GM19395 (cell line): ENCODE measurements around the gene SUFU.
"Not testable (repeated sequence)": the region's sequence is repeated elsewhere in the genome, so short reads cannot be mapped to it uniquely, and the experiment has no call there.

Experiments used
- ATAC-seq: cut with Tn5 transposase; IDR thresholded peaks from one replicate; pipeline ENCODE4 v1.9.1; 2021; ENCODE audit warnings: mild to moderate bottlenecking, moderate library complexity; ENCODE audit not compliant: unreplicated experiment

SUFU gene

DNA sequence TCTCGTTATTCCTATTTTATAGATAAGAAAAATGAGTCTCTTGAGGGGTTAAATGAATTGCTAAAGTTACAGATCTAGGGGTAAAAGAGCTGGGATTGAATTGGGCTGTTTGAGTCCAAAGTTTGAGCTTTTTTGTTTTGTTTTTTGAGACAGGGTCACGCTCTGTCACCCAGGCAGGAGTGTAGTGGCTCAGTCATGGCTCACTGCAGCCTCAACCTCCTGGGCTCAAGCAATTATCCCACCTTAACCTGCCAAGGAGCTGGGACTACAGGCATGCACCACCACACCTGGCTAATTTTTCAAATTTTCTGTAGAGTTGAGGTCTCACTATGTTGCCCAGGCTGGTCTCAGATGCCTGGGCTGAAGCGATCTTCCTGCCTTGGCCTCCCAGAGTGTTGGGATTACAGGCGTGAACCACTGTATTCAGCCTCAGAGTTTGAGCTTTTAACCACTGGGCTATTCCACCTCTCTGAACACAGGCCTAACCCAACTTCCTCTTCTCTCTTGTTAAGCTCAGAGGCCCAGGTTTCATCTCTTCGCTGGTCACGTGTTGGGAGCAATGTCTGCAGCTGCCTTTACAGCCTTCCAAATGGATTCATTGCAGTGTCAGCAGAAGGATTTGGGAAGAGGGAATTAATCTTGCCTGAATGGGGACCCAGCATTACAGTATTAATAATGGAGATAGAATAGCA is 8.0 kb downstream of the SUFU start:
- peak; percentile 91 for ATAC-seq

DNA sequence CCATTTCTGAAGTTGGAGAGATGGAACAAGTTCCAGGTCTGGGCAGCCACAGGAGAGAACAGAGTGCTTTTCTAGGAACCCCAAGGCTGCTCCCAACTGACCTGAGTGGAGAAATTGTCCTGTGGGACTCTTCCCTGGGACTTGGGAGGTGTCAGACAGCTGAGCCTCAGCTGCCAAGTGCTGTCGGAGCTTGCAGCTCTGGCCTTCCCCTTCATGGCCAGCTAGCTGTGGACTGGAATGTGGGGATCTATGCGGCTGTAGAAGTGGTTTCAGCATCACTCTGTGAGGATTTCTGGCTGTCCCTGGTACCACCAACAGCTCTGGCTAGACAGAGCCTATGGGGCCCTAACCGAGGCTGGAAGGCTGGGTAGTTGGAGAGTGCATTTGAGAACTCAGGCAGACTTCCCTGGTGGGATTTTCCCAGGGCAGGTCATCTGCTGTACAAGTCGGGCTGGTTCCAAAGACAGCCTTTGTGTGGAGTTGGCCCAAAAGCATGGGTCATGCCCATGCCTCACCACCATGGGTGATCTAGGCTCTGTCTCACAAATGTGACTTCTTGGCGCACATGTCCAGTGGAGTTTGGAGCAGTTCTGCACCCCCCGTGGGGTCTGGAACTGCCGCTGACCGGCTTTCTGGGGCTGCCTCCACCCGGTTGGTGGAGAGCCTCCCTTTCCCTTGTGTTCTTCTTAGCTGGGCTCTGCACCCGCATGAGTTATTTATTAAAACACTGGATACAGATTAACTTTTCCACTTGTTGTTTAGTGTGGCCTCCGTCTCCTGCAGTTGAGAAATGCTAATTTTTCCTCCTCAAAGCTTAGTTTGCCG is 10.9 kb downstream of the SUFU start:
- ATAC-seq: no peak

DNA sequence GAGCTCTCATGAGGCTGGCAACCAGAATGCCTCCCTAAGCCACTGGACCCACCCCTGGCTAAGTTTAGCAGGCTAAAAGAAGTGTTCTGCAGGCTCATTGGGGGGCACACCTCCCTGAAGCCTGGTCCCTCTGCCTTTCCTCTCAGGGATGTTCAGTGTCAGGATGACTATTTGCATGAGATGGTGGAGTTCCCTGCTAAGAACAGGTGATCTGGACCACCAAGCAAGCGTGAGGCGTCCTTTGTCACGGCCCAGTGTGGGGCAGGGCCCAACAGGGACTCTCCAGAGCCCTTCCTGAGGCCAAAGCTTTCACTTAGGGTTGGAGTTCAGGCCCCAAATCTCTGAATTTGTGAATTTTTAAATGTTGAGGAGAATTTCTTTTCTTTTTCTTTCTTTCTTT is 12.0 kb downstream of the SUFU start:
- no peak for ATAC-seq

DNA sequence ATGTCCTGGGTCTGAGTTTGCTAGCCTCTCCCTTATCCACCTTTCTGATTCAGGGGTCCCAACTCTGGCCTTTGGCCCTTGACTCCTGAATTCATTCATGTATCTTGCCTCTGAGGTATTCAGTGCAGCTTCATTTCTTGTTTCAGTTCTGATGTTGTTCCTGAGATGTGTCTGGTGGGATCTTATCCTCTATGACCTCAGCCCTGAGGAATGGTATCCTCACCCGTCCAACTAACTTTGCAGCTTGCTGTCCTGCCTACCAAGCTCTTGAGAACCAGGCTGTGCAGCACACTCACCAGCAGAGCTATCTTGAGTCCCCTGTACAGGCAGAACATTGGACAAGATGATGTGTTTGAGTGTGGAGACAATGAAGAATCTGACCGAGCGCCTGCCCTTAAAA is 13.8 kb downstream of the SUFU start:
- ATAC-seq: no peak

DNA sequence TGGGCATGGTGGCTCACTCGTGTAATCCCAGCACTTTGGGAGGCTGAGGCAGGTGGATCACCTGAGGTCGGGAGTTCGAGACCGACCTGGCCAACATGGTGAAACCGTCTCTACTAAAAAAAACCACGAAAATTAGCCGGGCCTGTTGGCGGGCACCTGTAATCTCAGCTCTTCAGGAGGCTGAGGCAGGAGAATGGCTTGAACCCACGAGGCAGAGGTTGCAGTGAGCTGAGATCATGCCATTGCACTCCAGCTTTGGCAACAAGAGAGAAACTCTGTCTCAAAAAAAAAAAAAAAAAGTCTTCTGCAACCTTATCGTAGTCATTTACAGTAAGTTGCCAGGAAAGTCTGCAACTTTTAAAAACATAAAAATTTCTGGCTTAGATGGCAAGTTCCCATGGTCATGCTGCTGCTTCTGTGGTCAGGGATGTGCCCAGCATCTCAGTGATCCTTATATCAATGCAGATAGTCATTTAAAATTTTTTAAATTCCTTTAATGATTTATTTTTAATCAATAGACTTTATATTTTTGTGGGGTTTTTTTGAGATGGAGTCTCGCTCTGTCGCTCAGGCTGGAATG is 15.6 kb downstream of the SUFU start:
- ATAC-seq: no peak

DNA sequence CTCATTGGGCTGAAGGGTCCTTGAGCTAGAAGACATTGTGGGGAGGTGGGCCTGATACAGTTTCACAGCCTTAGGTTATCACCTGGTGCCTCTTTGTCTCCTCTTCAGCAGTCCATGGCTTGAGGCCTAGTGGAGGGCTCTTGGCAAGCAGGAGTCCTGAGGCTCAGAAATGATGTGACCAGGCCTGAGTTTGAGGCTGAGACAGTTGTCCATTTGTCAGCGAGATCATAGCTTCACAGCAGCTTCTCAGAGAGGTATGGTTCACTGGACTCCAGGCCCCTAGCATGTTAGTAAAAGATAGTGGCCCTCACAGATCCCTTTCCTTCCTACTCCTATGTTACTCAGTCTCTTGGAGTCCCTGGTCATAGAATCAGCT is 19.1 kb downstream of the SUFU start:
- no peak for ATAC-seq

DNA sequence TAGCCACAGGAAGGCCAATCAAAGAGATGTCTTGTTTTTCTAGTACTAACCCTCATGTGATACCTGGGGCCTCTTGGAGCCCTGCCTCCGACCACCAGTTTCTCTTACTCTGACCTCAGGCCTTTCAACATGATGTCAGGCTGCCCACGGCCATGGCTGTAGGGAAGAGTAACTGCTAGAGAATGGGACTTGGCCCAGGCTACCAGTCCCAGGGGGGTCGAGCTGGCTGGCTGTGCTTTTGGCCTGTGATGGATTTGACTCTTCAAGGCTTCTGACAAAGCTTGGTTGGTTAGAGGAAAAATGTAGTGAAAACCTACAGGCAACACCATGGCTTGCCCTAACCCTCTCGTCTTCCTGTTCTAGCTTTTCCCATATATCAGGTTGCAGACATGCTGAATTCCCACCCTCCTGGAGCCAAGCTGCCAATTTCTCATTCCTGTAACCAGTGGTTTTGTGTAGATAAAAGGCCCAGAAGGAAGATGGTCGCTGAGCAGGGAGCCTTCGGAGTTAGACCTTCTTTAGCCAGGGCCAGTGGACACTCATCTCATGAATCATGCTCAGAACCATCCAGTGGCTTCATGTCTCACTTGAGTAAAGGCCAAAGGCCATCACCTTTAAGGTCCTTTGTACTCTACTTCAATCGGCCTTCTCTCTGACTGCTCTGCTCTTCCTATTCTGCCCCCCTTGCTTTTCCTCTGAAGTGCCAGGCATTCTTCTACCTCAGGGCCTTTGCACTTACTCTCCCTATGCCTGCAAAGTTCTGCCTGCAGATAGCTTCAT is 19.7 kb downstream of the SUFU start:
- ATAC-seq: no peak

DNA sequence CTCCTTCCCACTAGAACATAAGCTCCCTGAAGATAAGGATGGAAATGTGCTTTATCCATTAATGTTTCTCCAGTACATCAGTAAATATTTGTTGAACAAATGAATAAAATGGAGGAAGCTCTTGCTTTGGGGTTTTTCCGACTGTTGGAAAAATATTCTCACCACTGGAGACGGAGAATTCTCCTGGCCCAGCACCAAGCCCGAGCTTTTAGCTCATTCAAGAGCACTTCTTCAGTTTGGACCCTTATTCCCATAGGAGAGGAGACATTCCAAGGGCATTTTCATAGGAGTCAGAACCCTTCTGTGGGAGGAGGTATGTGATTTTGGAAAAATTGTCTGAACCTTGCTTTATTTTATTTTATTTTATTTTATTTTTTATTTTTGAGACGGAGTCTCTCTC is 21.0 kb downstream of the SUFU start:
- no peak for ATAC-seq

DNA sequence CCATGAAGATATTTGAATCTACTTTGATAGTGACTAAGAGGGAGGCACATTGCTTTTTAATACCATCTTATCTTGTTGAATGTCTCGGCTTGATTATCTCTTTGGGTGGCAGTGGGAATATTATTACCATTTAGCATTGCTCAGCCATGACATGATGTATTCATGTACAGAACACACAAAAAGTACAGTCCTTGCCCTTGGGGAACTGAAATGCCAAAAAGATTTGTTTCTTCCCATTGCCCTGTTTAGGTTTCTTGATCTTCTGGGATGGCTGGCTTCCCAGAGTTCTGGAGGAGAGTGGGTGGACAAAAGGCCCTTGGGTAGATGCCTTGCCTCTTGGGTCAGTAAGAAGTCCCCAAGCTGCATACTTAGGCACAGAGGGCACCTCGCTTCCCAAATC is 23.8 kb downstream of the SUFU start:
- no peak for ATAC-seq

DNA sequence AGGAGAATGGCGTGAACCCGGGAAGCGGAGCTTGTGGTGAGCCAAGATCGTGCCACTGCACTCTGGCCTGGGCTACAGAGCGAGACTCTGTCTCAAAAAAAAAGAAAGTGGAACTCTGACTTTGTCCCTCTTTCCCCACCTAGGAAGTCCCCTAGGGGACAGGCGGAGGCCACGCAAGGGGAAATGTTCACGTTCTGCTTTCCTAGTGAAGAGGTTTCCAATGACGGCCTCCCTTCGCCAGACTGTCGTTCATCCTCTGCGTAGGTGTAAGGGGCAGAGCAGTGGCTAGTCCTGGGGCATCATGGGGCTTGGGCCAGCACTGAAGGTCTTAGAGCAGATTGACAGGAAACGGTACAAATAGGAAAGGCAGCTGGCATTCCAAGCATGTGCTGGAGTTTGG is 30.6 kb downstream of the SUFU start:
- ATAC-seq: no peak

DNA sequence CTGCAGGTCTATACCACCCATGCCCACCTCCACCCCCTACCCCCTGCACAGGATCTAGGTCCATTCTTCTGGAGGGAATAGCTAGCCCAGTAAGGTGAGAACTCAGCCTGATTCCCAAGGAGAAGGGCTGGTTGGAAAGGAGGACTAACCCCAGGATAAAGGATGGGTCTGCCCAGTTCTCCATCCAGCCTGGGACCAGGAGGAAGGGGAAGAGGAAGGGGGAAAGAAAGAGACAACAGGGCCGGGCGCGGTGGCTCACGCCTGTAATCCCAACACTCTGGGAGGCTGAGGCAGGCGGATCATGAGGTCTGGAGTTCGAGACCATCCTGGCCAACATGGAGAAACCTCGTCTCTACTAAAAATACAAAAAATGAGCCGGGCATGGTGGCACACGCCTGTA is 31.2 kb downstream of the SUFU start:
- ATAC-seq: not testable (repeated sequence)

DNA sequence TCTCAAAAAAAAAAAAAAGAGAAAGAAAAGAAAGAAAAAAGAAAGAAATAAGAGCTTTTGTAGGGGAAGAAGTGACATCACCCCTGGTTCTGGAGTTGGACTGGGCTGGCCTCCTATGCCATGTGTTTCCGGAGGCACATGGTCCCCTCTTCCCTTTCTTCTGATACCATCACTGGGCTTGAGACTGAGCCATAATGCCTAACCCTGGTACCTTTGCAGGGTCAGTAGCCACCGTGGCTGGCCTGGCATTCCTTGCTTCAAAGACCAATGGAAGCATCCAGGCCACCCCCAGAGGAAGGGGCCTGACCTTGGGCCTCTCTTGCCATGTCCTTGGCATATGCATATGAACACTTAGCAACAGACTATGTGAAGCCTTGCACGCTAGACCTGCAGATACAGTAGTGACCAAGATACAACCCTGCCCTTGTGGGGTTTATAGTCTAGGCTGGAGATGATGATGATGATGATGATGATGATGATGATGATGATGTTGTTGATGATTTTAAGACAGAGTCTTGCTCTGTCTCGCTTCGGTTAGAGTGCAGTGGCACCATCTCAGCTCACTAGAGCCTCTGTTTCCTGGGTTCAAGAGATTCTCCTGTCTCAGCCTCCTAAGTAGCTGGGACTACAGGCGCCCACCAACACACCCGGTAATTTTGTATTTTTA is 31.8 kb downstream of the SUFU start:
- no peak for ATAC-seq

DNA sequence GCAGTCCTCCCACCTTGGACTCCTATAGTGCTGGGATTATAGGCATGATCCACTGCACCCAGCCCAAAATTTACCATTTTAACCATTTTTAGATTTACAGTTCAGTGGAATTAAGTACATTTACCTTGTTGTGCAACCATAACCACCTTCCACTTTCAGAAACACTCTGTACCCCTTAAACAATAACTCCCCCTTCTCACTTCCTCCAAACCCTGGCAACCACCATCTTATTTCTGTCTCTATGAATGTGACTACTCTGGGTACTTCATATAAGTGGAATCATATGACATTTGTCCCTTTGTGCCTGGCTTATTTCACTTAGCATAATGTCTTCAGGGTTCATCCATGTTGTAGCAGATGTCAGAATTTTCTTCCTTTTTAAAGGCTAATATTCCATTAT is 33.6 kb downstream of the SUFU start:
- no peak for ATAC-seq

DNA sequence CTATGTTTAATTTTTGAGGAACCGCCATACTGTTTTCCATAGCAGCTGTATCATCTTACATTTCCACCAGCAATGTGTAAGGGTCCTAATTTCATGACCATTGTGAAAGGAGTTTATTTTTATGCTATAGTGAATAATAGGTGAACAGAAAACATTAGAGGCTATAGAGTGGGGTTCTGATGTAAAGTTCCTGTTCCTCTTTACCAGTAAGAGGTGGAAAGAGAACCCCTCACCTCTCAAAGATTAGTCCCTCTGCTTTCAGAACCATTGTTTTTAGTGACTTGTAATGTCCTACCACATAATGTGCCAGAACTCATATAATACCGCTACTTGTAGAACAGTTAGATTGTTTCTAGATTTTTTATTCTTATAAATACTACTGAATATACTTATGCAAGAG is 34.2 kb downstream of the SUFU start:
- ATAC-seq: no peak

DNA sequence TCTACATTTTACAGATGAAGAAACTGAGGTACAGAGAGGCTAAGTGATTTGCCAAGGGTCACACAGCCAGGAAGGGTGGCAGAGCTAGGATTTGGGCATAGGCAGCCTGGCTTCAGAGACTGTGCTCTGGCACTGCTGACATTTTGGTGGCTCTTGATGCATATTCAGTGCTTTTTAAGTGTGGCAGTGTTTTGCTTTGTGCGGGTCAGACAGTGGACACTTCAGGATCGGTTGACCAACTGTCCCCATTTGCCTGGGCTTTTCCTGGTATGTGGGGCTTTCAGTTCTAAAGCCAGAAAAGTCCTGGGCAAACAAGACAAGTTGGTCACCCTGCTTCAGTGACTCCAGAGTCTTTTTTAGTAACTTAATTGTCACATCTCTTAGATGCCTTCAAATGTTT is 35.0 kb downstream of the SUFU start:
- ATAC-seq: no peak

DNA sequence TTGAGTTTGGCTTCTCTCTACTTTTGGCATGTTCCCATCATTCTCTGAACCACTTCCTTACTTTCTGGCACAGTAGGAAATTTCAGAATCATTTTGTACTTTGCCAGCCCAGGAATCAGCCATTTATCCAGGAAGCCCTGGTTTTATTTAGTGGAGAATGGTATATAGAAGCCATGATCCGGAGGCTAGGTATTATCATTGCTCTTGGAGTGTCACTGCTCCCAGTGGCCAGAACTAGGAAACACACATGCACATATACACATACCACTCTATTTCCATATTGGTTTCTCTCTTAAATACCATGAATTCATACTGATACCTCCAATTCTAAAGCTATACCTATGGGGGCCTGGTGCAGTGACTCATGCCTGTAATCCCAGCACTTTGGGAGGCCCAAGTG is 36.3 kb downstream of the SUFU start:
- ATAC-seq: peak; percentile 66

DNA sequence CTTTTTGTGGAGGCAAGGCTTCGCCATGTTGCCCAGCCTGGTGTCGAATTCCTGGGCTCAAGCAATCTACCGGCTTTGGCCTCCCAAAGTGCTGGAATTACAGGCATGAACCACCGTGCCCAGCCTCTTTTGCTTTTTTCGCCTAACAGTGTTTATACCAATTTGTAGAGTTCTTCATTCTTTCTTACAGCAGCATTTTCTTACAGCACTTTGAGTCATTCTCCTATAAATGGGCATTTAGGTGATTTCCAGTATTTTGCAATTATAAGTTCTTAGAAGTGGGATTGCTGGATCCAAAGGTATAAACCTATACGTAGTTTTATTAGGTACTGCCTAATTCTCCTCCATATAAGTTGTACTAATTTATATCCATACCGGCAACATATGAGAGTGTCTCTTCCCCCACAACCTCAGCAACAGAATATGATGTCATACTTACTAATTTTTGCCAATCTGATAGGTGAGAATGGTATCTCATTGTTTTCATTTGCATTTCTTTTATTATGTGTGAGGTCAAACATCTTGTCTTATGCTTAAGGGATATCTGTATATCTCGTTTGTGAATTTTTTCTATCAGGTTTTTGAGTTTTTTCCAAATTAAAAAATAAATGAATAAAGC is 39.1 kb downstream of the SUFU start:
- no peak for ATAC-seq

DNA sequence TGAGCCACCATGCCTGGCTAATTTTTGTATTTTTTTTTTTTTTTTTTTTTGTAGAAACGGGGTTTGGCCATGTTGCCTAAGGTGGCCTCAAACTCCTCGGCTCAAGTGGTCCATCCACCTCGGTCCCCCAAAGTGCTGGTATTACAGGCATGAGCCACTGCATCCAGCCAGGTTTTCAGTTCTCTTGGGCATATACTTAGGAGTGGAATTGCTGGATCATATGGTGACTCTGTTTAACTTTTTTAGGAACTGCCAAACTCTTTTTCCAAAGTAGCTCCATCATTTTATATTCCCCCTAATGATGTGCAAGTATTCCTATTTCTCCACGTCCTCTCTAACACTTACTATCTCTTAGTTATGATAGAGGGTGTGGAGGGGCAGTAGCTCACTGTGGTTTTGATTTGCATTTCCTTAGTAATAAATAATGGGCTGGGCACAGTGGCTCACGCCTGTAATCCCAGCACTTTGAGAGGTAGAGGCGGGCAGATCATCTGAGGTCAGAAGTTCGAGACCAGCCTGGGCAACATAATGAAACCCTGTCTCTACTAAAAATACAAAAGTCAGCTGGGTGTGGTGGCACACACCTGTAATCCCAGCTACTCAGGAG is 41.6 kb downstream of the SUFU start:
- no peak for ATAC-seq

DNA sequence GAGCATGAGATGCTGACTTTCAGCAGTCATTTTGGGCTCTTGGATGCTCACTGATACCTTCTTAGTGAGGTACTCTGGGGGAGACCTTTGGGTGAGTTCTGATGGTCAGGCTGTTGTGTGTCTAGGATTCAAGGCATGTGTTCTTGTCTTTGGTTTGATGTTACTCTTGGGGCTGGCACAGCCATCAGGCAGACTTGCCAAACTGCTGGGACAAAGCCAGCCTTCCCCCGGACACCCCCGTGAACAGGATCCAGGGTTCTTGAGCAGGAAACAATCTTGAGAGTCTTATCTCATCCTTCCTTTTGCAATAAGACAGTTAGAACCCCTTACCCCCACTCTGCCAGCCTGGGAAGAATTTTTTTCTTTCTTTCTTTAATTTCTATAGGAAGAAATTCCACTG is 42.2 kb downstream of the SUFU start:
- ATAC-seq: no peak
